ENCODE results near the gene GSTCD.
"Not testable (repeated sequence)": the region's sequence is repeated elsewhere in the genome, so short reads cannot be mapped to it uniquely, and the experiment has no call there.

The GSTCD gene

GRCh38 chr4:105698607-105699006 is 10.0 kb upstream of the GSTCD start:
- Mint-ChIP-seq H3K4me1 (ENCODE audit: low read depth) (no peaks in the 10 kb centered on the region), H3K9me3 (no peaks in the 10 kb centered on the region), H3K27ac (no peak overlapping the region), H3K27me3 (no peaks in the 10 kb centered on the region), H3K4me3 (no peak overlapping the region), H3K36me3 (ENCODE audit: low read depth) (peaks cover 38% of the 10 kb centered on the region)
- intact Hi-C loops (cut with micrococcal nuclease): no loop called here

GRCh38 chr4:105707782-105708180 is 803 bp upstream of the GSTCD start:
- H3K9me3 Mint-ChIP-seq: no peaks in the 10 kb centered on the region
- intact Hi-C loops (cut with micrococcal nuclease): loop anchor here (2.0 to 5.0 kb wide), 2 partner anchors 233 to 610 kb away; partner anchors contain the start of genes AIMP1, PPA2 and TBCK
- no peaks in the 10 kb centered on the region for H3K27me3 Mint-ChIP-seq
- H3K27ac Mint-ChIP-seq: peak overlapping the region; percentile 93
- H3K4me1 Mint-ChIP-seq (ENCODE audit: low read depth): peaks cover 27% of the 10 kb centered on the region
- peaks cover 13% of the 10 kb centered on the region for H3K36me3 Mint-ChIP-seq (ENCODE audit: low read depth)
- H3K4me3 Mint-ChIP-seq: peak overlapping the region; percentile 94

- peak overlapping the region; percentile 94 for H3K4me3 Mint-ChIP-seq
- intact Hi-C loops (cut with micrococcal nuclease): loop anchor here (2.0 to 5.0 kb wide), 2 partner anchors 234 to 608 kb away; partner anchors contain the start of genes AIMP1, PPA2 and TBCK
- peaks cover 13% of the 10 kb centered on the region for H3K36me3 Mint-ChIP-seq (ENCODE audit: low read depth)
- H3K27me3 Mint-ChIP-seq: no peaks in the 10 kb centered on the region
- H3K4me1 Mint-ChIP-seq (ENCODE audit: low read depth): peaks cover 27% of the 10 kb centered on the region
- no peaks in the 10 kb centered on the region for H3K9me3 Mint-ChIP-seq
- H3K27ac Mint-ChIP-seq: peak overlapping the region; percentile 93
Observed at GRCh38 chr4:105709081-105709450, 482 bp downstream of the GSTCD start.

GRCh38 chr4:105710012-105710600 is 1.5 kb downstream of the GSTCD start:
- Mint-ChIP-seq H3K27me3 (no peaks in the 10 kb centered on the region), H3K9me3 (no peaks in the 10 kb centered on the region), H3K27ac (no peak overlapping the region), H3K4me1 (ENCODE audit: low read depth) (peaks cover 27% of the 10 kb centered on the region), H3K4me3 (no peak overlapping the region), H3K36me3 (ENCODE audit: low read depth) (peaks cover 13% of the 10 kb centered on the region)
- intact Hi-C loops (cut with micrococcal nuclease): no loop called here

GRCh38 chr4:105710678-105711077 is 2.1 kb downstream of the GSTCD start:
- Mint-ChIP-seq H3K4me3 (no peak overlapping the region), H3K27me3 (no peaks in the 10 kb centered on the region), H3K4me1 (ENCODE audit: low read depth) (peaks cover 23% of the 10 kb centered on the region), H3K27ac (no peak overlapping the region), H3K36me3 (ENCODE audit: low read depth) (peaks cover 13% of the 10 kb centered on the region), H3K9me3 (no peaks in the 10 kb centered on the region)
- intact Hi-C loops (cut with micrococcal nuclease): no loop called here

- intact Hi-C loops (cut with micrococcal nuclease): no loop called here
- Mint-ChIP-seq H3K27me3 (no peaks in the 10 kb centered on the region), H3K9me3 (no peaks in the 10 kb centered on the region), H3K36me3 (ENCODE audit: low read depth) (peaks cover 13% of the 10 kb centered on the region), H3K4me1 (ENCODE audit: low read depth) (peaks cover 8% of the 10 kb centered on the region), H3K27ac (no peak overlapping the region), H3K4me3 (no peak overlapping the region)
Observed at GRCh38 chr4:105712766-105713165, 4.2 kb downstream of the GSTCD start.

GRCh38 chr4:105714071-105714521 is 5.5 kb downstream of the GSTCD start:
- H3K27ac Mint-ChIP-seq: no peak overlapping the region
- no peaks in the 10 kb centered on the region for H3K27me3 Mint-ChIP-seq
- intact Hi-C loops (cut with micrococcal nuclease): no loop called here
- H3K4me3 Mint-ChIP-seq: peak overlapping the region; percentile 53
- no peaks in the 10 kb centered on the region for H3K9me3 Mint-ChIP-seq
- H3K36me3 Mint-ChIP-seq (ENCODE audit: low read depth): peaks cover 3% of the 10 kb centered on the region
- peaks cover 4% of the 10 kb centered on the region for H3K4me1 Mint-ChIP-seq (ENCODE audit: low read depth)

- Mint-ChIP-seq H3K27me3 (no peaks in the 10 kb centered on the region), H3K27ac (no peak overlapping the region), H3K36me3 (ENCODE audit: low read depth) (no peaks in the 10 kb centered on the region), H3K9me3 (no peaks in the 10 kb centered on the region), H3K4me1 (ENCODE audit: low read depth) (no peaks in the 10 kb centered on the region), H3K4me3 (no peak overlapping the region)
- intact Hi-C loops (cut with micrococcal nuclease): loop anchor here (1.0 kb wide), 1 partner anchor 194 kb away; no protein-coding TSS in a partner anchor
Observed at GRCh38 chr4:105714932-105715331, 6.3 kb downstream of the GSTCD start.

GRCh38 chr4:105715692-105716278 is 7.2 kb downstream of the GSTCD start:
- Mint-ChIP-seq H3K4me1 (ENCODE audit: low read depth) (no peaks in the 10 kb centered on the region), H3K36me3 (ENCODE audit: low read depth) (no peaks in the 10 kb centered on the region), H3K27ac (no peak overlapping the region), H3K27me3 (no peaks in the 10 kb centered on the region), H3K4me3 (no peak overlapping the region), H3K9me3 (no peaks in the 10 kb centered on the region)
- intact Hi-C loops (cut with micrococcal nuclease): loop anchor here (1.0 kb wide), 1 partner anchor 194 kb away; no protein-coding TSS in a partner anchor

GRCh38 chr4:105719204-105719603 is 10.6 kb downstream of the GSTCD start:
- H3K9me3 Mint-ChIP-seq: no peaks in the 10 kb centered on the region
- H3K36me3 Mint-ChIP-seq (ENCODE audit: low read depth): no peaks in the 10 kb centered on the region
- no peaks in the 10 kb centered on the region for H3K4me1 Mint-ChIP-seq (ENCODE audit: low read depth)
- no peak overlapping the region for H3K4me3 Mint-ChIP-seq
- intact Hi-C loops (cut with micrococcal nuclease): no loop called here
- no peak overlapping the region for H3K27ac Mint-ChIP-seq
- no peaks in the 10 kb centered on the region for H3K27me3 Mint-ChIP-seq

GRCh38 chr4:105725623-105726022 is 17.0 kb downstream of the GSTCD start:
- Mint-ChIP-seq H3K4me1 (ENCODE audit: low read depth) (no peaks in the 10 kb centered on the region), H3K4me3 (no peak overlapping the region)

GRCh38 chr4:105729895-105730294 is 21.3 kb downstream of the GSTCD start:
- H3K4me3 Mint-ChIP-seq; H3K27ac Mint-ChIP-seq; H3K27me3 Mint-ChIP-seq; intact Hi-C loops (cut with micrococcal nuclease); H3K4me1 Mint-ChIP-seq (ENCODE audit: low read depth): not testable (repeated sequence)
- Mint-ChIP-seq H3K36me3 (ENCODE audit: low read depth) (peaks cover 44% of the 10 kb centered on the region), H3K9me3 (peaks cover 36% of the 10 kb centered on the region)

More at GRCh38 chr4:105725623-105726022, 17.0 kb downstream of the GSTCD start:
- peaks cover 4% of the 10 kb centered on the region for H3K9me3 Mint-ChIP-seq
- no peaks in the 10 kb centered on the region for H3K27me3 Mint-ChIP-seq
- H3K36me3 Mint-ChIP-seq (ENCODE audit: low read depth): peaks cover 14% of the 10 kb centered on the region
- H3K27ac Mint-ChIP-seq: no peak overlapping the region
- intact Hi-C loops (cut with micrococcal nuclease): no loop called here

- H3K9me3 Mint-ChIP-seq: peaks cover 67% of the 10 kb centered on the region
- H3K36me3 Mint-ChIP-seq (ENCODE audit: low read depth): peaks cover 70% of the 10 kb centered on the region
- H3K27ac Mint-ChIP-seq; H3K4me3 Mint-ChIP-seq; H3K27me3 Mint-ChIP-seq; intact Hi-C loops (cut with micrococcal nuclease); H3K4me1 Mint-ChIP-seq (ENCODE audit: low read depth): not testable (repeated sequence)
Observed at GRCh38 chr4:105735217-105735616, 26.6 kb downstream of the GSTCD start.

- H3K27ac Mint-ChIP-seq: no peak overlapping the region
- H3K9me3 Mint-ChIP-seq: peaks cover 20% of the 10 kb centered on the region
- H3K27me3 Mint-ChIP-seq: no peaks in the 10 kb centered on the region
- no peak overlapping the region for H3K4me3 Mint-ChIP-seq
- no peaks in the 10 kb centered on the region for H3K4me1 Mint-ChIP-seq (ENCODE audit: low read depth)
- intact Hi-C loops (cut with micrococcal nuclease): no loop called here
- H3K36me3 Mint-ChIP-seq (ENCODE audit: low read depth): peaks cover 26% of the 10 kb centered on the region
Observed at GRCh38 chr4:105741548-105741947, 33.0 kb downstream of the GSTCD start.

Measured in dendritic cell treated with granulocyte-macrophage colony-stimulating factor and Interleukin-4, amounts not matched to agents 40 ng/mL and 50 ng/mL, for 4 days (primary cell).